Stimulated activated CD4-positive, alpha-beta T cell treated with anti-CD3 and anti-CD28 coated beads, Interleukin-4, amount 100 ng/mL, for 1 hour (primary cell): ENCODE measurements around the gene GSAP.
"Not testable (repeated sequence)": the region's sequence is repeated elsewhere in the genome, so short reads cannot be mapped to it uniquely, and the experiment has no call there.

Experiments
- DNase-seq: peaks from one replicate; pipeline ENCODE4 v3.0.0-alpha.2; 2020

Gene GSAP

GRCh38 chr7:77354484-77354883, 61.7 kb downstream of the GSAP start:
- DNase-seq: no peak

- DNase-seq: no peak
These were observed 62.2 kb downstream of the GSAP start for GRCh38 chr7:77353911-77354310.

GRCh38 chr7:77353407-77353721, 62.8 kb downstream of the GSAP start:
- DNase-seq: no peak

GRCh38 chr7:77352665-77353406, 63.3 kb downstream of the GSAP start:
- no peak for DNase-seq

GRCh38 chr7:77351539-77352004, 64.6 kb downstream of the GSAP start:
- peak; percentile 16 for DNase-seq

- DNase-seq: no peak
These were observed 67.0 kb downstream of the GSAP start for GRCh38 chr7:77349141-77349540.

- no peak for DNase-seq
These were observed 67.8 kb downstream of the GSAP start for GRCh38 chr7:77348371-77348813.

GRCh38 chr7:77346441-77346840, 69.7 kb downstream of the GSAP start:
- no peak for DNase-seq

GRCh38 chr7:77345426-77345825, 70.7 kb downstream of the GSAP start:
- not testable (repeated sequence) for DNase-seq

- DNase-seq: no peak
These were observed 76.4 kb downstream of the GSAP start for GRCh38 chr7:77339726-77340125.

GRCh38 chr7:77338883-77339629, 77.1 kb downstream of the GSAP start:
- DNase-seq: no peak

GRCh38 chr7:77338260-77338659, 77.9 kb downstream of the GSAP start:
- no peak for DNase-seq

GRCh38 chr7:77337456-77337990, 78.6 kb downstream of the GSAP start:
- DNase-seq: no peak

GRCh38 chr7:77335581-77335980, 80.6 kb downstream of the GSAP start:
- no peak for DNase-seq

- not testable (repeated sequence) for DNase-seq
These were observed 82.1 kb downstream of the GSAP start for GRCh38 chr7:77334039-77334438.

- DNase-seq: peak; percentile 10
These were observed 84.0 kb downstream of the GSAP start for GRCh38 chr7:77331938-77332695.

GRCh38 chr7:77330169-77330882, 85.8 kb downstream of the GSAP start:
- no peak for DNase-seq

- DNase-seq: no peak
These were observed 86.5 kb downstream of the GSAP start for GRCh38 chr7:77329466-77330168.

- no peak for DNase-seq
These were observed 87.5 kb downstream of the GSAP start for GRCh38 chr7:77328669-77329068.

- no peak for DNase-seq
These were observed 88.1 kb downstream of the GSAP start for GRCh38 chr7:77327932-77328628.
